ENCODE data around the gene TMC6.

- peak; percentile 68 for TF ChIP-seq CTCF (conservative IDR thresholded peaks at IDR 0.05; ENCODE audit: low read depth, low read length)
- TF ChIP-seq EZH2 (IDR thresholded peaks at IDR 0.05; ENCODE audit: borderline replicate concordance, low read depth, low read length, poor library complexity, severe bottlenecking), result no peak
Measured at GRCh38 chr17:78137392-78138203, 9.0 kb upstream of the TMC6 start.
